GM21526 (cell line): Measurements from ENCODE around the gene MRPL24.
A peak's percentile ranks its signal among the peaks of the same experiment; 100 is the strongest.
"Not testable (repeated sequence)": the region's sequence is repeated elsewhere in the genome, so short reads cannot be mapped to it uniquely, and the experiment has no call there.

Source experiments
- ATAC-seq: cut with Tn5 transposase; IDR thresholded peaks from one replicate; pipeline ENCODE4 v1.9.1; 2021; ENCODE audit warnings: moderate library complexity; ENCODE audit not compliant: unreplicated experiment, low FRiP score

MRPL24 gene

GRCh38 chr1:156760796-156761104 lies 19.9 kb upstream of the MRPL24 start:
- ATAC-seq, result no peak

- no peak for ATAC-seq
Measured at GRCh38 chr1:156760092-156760795, 19.4 kb upstream of the MRPL24 start.

GRCh38 chr1:156757572-156758253 lies 16.8 kb upstream of the MRPL24 start:
- not testable (repeated sequence) for ATAC-seq

- ATAC-seq, result no peak
Measured at GRCh38 chr1:156756355-156756754, 15.5 kb upstream of the MRPL24 start.

GRCh38 chr1:156755527-156755950 lies 14.7 kb upstream of the MRPL24 start:
- no peak for ATAC-seq

GRCh38 chr1:156754219-156754618 lies 13.3 kb upstream of the MRPL24 start:
- ATAC-seq, result no peak

- ATAC-seq, result no peak
Measured at GRCh38 chr1:156752843-156753482, 12.1 kb upstream of the MRPL24 start.

- ATAC-seq, result peak; percentile 54
Measured at GRCh38 chr1:156751757-156752481, 11.0 kb upstream of the MRPL24 start.

- ATAC-seq, result peak; percentile 9
Measured at GRCh38 chr1:156751451-156751756, 10.5 kb upstream of the MRPL24 start, which contains the start of gene HDGF. Gene HDGF (minus strand): TSS chr1:156751675. CDS start chr1:156751429, 246 bp downstream.

- ATAC-seq, result peak; percentile 2
Measured at GRCh38 chr1:156750711-156751450, 10.0 kb upstream of the MRPL24 start.

GRCh38 chr1:156750191-156750672 lies 9.3 kb upstream of the MRPL24 start:
- no peak for ATAC-seq

- ATAC-seq, result no peak
Measured at GRCh38 chr1:156749419-156750118, 8.7 kb upstream of the MRPL24 start.

GRCh38 chr1:156748670-156749418 lies 8.0 kb upstream of the MRPL24 start:
- ATAC-seq, result no peak

- no peak for ATAC-seq
Measured at GRCh38 chr1:156747742-156748669, 7.1 kb upstream of the MRPL24 start.

GRCh38 chr1:156746728-156747631 lies 6.1 kb upstream of the MRPL24 start:
- ATAC-seq, result no peak

- no peak for ATAC-seq
Measured at GRCh38 chr1:156746406-156746727, 5.5 kb upstream of the MRPL24 start.

GRCh38 chr1:156745881-156746280 lies 5.0 kb upstream of the MRPL24 start:
- no peak for ATAC-seq
